Activated CD8-positive, alpha-beta T cell treated with anti-CD3 and anti-CD28 coated beads for 36 hours (primary cell): ENCODE results near the gene OTOP3. TPM values are rescaled to one million over a fixed set of nuclear protein-coding genes. Genes with fewer than 3 reads are reported as not detected.

Experiments
- ATAC-seq: fragments of 200-7000 bp; cut with Tn5 transposase; one replicate; pipeline ENCODE4 v1.10.0; 2021; ENCODE audit warnings: mild to moderate bottlenecking, moderate library complexity
- CTCF ChIA-PET: fragments of 350-600 bp; sonication (Branson Sonifier 250); formaldehyde crosslinking; loops from one replicate; lab custom pipeline; 2021; ENCODE audit warnings: antibody characterized with exemption; lab: Charles Lee
- POLR2A ChIA-PET: fragments of 350-600 bp; sonication (Branson Sonifier 250); formaldehyde crosslinking; loops from one replicate; lab custom pipeline; 2021; ENCODE audit warnings: antibody characterized with exemption; lab: Charles Lee
- DNase-seq: peaks from one replicate; pipeline ENCODE4 v3.0.0-alpha.2; 2020
- H3K27ac Mint-ChIP-seq: one replicate; pipeline ENCODE4 v1.8.0; 2021; ENCODE audit warnings: mild to moderate bottlenecking, mixed read lengths
- H3K27me3 Mint-ChIP-seq: one replicate; pipeline ENCODE4 v1.8.0; 2021; ENCODE audit warnings: mixed read lengths
- H3K36me3 Mint-ChIP-seq: one replicate; pipeline ENCODE4 v1.8.0; 2021; ENCODE audit warnings: low read depth, mixed read lengths
- H3K4me1 Mint-ChIP-seq: one replicate; pipeline ENCODE4 v1.8.0; 2021; ENCODE audit warnings: low read depth, mixed read lengths
- H3K4me3 Mint-ChIP-seq: one replicate; pipeline ENCODE4 v1.8.0; 2021; ENCODE audit warnings: mild to moderate bottlenecking, moderate library complexity, mixed read lengths
- H3K9me3 Mint-ChIP-seq: one replicate; pipeline ENCODE4 v1.8.0; 2021; ENCODE audit warnings: mixed read lengths
- CTCF ChIP-seq: fragments of 200-600 bp; IDR thresholded peaks from one replicate; pipeline ENCODE4 v1.8.0; 2022; ENCODE audit warnings: antibody characterized with exemption, mild to moderate bottlenecking
- intact Hi-C: fragments of 100-400 bp; cut with micrococcal nuclease; formaldehyde crosslinking; loops from one replicate; pipeline ENCODE4 v1.10.0; 2022
- total RNA-seq, 2 experiments: library from RNA; stranded (reverse); gene quantifications; one replicate each; pipeline ENCODE4 v1.2.3, GENCODE V29; 2021

OTOP3 gene
- total RNA-seq, 2 experiments from 2014 or later: not detected

GRCh38 chr17:74923538-74924249 is 12.0 kb upstream of the OTOP3 start:
- H3K36me3 Mint-ChIP-seq: no peaks in the 10 kb centered on the region
- no peak overlapping the region for H3K27ac Mint-ChIP-seq
- ATAC-seq: peak; percentile 77
- ChIA-PET CTCF (interaction anchor here (0.7 to 9.3 kb wide), 16 partner anchors 10 to 279 kb away, joined by 3 to 73 read pairs (median 4); partner anchors contain the start of genes FADS6 and MRPL58), POLR2A (interaction anchor here (0.8 to 1.5 kb wide), 3 partner anchors 10 to 51 kb away, joined by 3 to 4 read pairs (median 3); partner anchors contain the start of gene FDXR)
- H3K27me3 Mint-ChIP-seq: peaks cover 39% of the 10 kb centered on the region
- DNase-seq: peak; percentile 76
- intact Hi-C loops: loop anchor here (5.0 kb wide), 1 partner anchor 34 kb away; no protein-coding TSS in a partner anchor
- peaks cover 10% of the 10 kb centered on the region for H3K4me1 Mint-ChIP-seq
- peak; percentile 99 for TF ChIP-seq CTCF
- H3K9me3 Mint-ChIP-seq: no peaks in the 10 kb centered on the region
- H3K4me3 Mint-ChIP-seq: no peak overlapping the region

- ChIA-PET CTCF (interaction anchor here (0.7 to 9.3 kb wide), 16 partner anchors 10 to 278 kb away, joined by 3 to 73 read pairs (median 4); partner anchors contain the start of genes FADS6 and MRPL58), POLR2A (interaction anchor here (0.8 to 1.5 kb wide), 3 partner anchors 11 to 52 kb away, joined by 3 to 4 read pairs (median 3); partner anchors contain the start of gene FDXR)
- Mint-ChIP-seq H3K9me3 (no peaks in the 10 kb centered on the region), H3K36me3 (no peaks in the 10 kb centered on the region), H3K4me3 (no peak within 1 kb of the TSS), H3K27me3 (peaks cover 40% of the 10 kb centered on the region), H3K4me1 (peaks cover 10% of the 10 kb centered on the region), H3K27ac (no peak within 1 kb of the TSS)
- peak; percentile 25 for ATAC-seq
- DNase-seq: no peak
- TF ChIP-seq CTCF: no peak
- intact Hi-C loops: loop anchor here (5.0 kb wide), 1 partner anchor 33 kb away; no protein-coding TSS in a partner anchor
Observed at GRCh38 chr17:74924250-74924948, 11.3 kb upstream of the OTOP3 start, which contains the start of gene OTOP2. OTOP2 (plus strand) TSS chr17:74924273; CDS start chr17:74924633, 360 bp downstream.

- ATAC-seq (no peak), DNase-seq (no peak)
- Mint-ChIP-seq H3K27me3 (peaks cover 40% of the 10 kb centered on the region), H3K4me1 (peaks cover 10% of the 10 kb centered on the region), H3K27ac (no peak overlapping the region), H3K36me3 (no peaks in the 10 kb centered on the region), H3K4me3 (no peak overlapping the region), H3K9me3 (no peaks in the 10 kb centered on the region)
- ChIA-PET POLR2A (interaction anchor here (1.5 kb wide), 1 partner anchor 12 kb away, joined by 3 read pairs; no protein-coding TSS in a partner anchor), CTCF (interaction anchor here (1.0 to 9.3 kb wide), 4 partner anchors 33 to 74 kb away, joined by 3 to 73 read pairs (median 26); no protein-coding TSS in a partner anchor)
- TF ChIP-seq CTCF: no peak
- intact Hi-C loops: no loop called here
Observed at GRCh38 chr17:74925242-74925641, 10.5 kb upstream of the OTOP3 start.

DNA sequence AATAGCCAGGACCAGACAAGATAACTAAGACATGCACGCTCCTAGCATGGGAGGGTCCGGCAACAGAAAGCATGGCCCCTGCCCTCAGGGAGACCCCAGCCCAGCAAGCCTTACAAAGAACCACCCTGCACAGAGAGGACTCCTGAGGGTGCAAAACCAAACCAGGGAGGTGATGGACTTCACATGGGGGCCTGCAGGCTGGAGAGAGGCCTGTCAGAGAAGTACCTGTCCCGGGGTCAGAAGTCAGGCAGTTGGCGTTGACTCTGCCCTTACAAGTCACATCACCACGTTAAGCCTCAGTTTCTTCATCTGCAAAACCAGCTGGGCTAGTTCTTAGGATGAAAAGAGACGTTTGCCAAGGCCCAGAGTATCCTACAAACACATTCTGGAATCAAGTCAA is 6.9 kb upstream of the OTOP3 start:
- Mint-ChIP-seq H3K9me3 (no peaks in the 10 kb centered on the region), H3K4me3 (no peak overlapping the region), H3K27me3 (peaks cover 41% of the 10 kb centered on the region), H3K27ac (no peak overlapping the region), H3K4me1 (peaks cover 5% of the 10 kb centered on the region), H3K36me3 (no peaks in the 10 kb centered on the region)
- ChIA-PET POLR2A (no interaction called here), CTCF (interaction anchor here (1.5 to 1.7 kb wide), 2 partner anchors 29 to 33 kb away, joined by 5 to 6 read pairs; no protein-coding TSS in a partner anchor)
- intact Hi-C loops: no loop called here
- DNase-seq: no peak
- no peak for ATAC-seq
- TF ChIP-seq CTCF: no peak
